Chondrocyte (in vitro differentiated cells): ENCODE data around the gene ACTL7B. TPM values are rescaled to one million over a fixed set of nuclear protein-coding genes. Genes with fewer than 3 reads are reported as not detected.

Source experiments
- DNase-seq: peaks from one replicate; pipeline ENCODE4 v3.0.0; 2021; ENCODE audit warnings: mixed read lengths, low spot score
- H3K27ac Mint-ChIP-seq: one replicate; pipeline ENCODE4 v1.8.0; 2021; ENCODE audit warnings: mild to moderate bottlenecking, moderate library complexity, mixed read lengths; ENCODE audit not compliant: unreplicated experiment
- H3K27me3 Mint-ChIP-seq: 2 replicates; pipeline ENCODE4 v1.8.0; 2021; ENCODE audit warnings: low read depth, mixed read lengths
- H3K36me3 Mint-ChIP-seq: 2 replicates; pipeline ENCODE4 v1.8.0; 2021; ENCODE audit warnings: low read depth, mixed read lengths
- H3K4me1 Mint-ChIP-seq: 2 replicates; pipeline ENCODE4 v1.8.0; 2021; ENCODE audit warnings: low read depth, mild to moderate bottlenecking, mixed read lengths
- H3K4me3 Mint-ChIP-seq: one replicate; pipeline ENCODE4 v1.8.0; 2021; ENCODE audit warnings: mild to moderate bottlenecking, moderate library complexity, mixed read lengths; ENCODE audit not compliant: unreplicated experiment
- H3K9me3 Mint-ChIP-seq: 2 replicates; pipeline ENCODE4 v1.8.0; 2021; ENCODE audit warnings: low read depth, mixed read lengths
- CTCF ChIP-seq: fragments of 200-600 bp; sonication (generic); IDR thresholded peaks from 2 replicates; pipeline ENCODE4 v1.5.0; 2021; ENCODE audit warnings: antibody characterized with exemption, mild to moderate bottlenecking, moderate library complexity
- total RNA-seq: library from RNA; stranded (reverse); gene quantifications from 3 replicates; pipeline ENCODE4 v1.2.1, GENCODE V29; 2021

The ACTL7B gene
- total RNA-seq, 1 donor from 2014 or later: not detected

GRCh38 chr9:108811944-108812343 is 43.8 kb downstream of the ACTL7B start:
- Mint-ChIP-seq H3K27me3 (peaks cover 14% of the 10 kb centered on the region), H3K9me3 (no peaks in the 10 kb centered on the region), H3K27ac (no peak overlapping the region), H3K4me3 (no peak overlapping the region), H3K36me3 (no peaks in the 10 kb centered on the region), H3K4me1 (peaks cover 17% of the 10 kb centered on the region)
- no peak for TF ChIP-seq CTCF
- DNase-seq: no peak

DNA sequence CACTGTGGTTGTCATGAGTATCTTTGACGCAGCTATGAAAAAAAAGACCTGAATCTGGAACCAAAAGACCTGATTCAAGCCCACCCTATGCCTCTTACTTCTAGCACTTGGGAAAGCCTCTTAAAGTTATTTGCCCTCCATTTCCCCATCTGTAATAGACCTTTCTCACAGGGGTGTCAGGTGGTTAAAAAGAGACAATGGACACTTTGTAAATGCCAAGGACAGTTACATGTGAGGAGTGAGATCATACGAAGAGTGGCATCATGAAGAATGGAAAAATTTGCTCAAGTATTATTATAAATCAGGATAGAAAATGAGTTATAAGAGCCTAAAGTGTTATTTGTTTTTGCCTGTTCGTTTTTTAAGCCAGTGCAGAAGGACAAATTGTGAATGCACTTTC is 46.5 kb downstream of the ACTL7B start:
- Mint-ChIP-seq H3K27ac (no peak overlapping the region), H3K4me3 (no peak overlapping the region), H3K4me1 (peaks cover 13% of the 10 kb centered on the region), H3K27me3 (peaks cover 25% of the 10 kb centered on the region), H3K9me3 (no peaks in the 10 kb centered on the region), H3K36me3 (no peaks in the 10 kb centered on the region)
- no peak for TF ChIP-seq CTCF
- DNase-seq: no peak

Other genes starting within 250 kb of the ACTL7B start
- not detected in 3 replicates for gene ACTL7A, start 6.3 kb upstream of the ACTL7B start, total RNA-seq
- gene ELP1, start 78.1 kb upstream of the ACTL7B start, total RNA-seq: 24.3 to 32.2 TPM (median 24.4 TPM) in 3 replicates
- 8.1 to 11.7 TPM (median 8.8 TPM) in 3 replicates for gene ABITRAM, start 78.4 kb upstream of the ACTL7B start, total RNA-seq
- gene CTNNAL1, start 157.5 kb upstream of the ACTL7B start, total RNA-seq: 24.9 to 31.9 TPM (median 25.9 TPM) in 3 replicates